ENCODE data around the gene SLC52A3. TPM values are rescaled to one million over a fixed set of nuclear protein-coding genes. Genes with fewer than 3 reads are reported as not detected.
A peak's percentile ranks its signal among the peaks of the same experiment; 100 is the strongest.

The SLC52A3 gene
- polyA plus RNA-seq (0.55 to 1.1 TPM (median 0.84 TPM) in 3 replicates), polyA minus RNA-seq (0.69 to 3.8 TPM (median 1.2 TPM) in 3 replicates)
- polyA plus RNA-seq (2011; ENCODE audit: low read depth), result not detected
- 0.38 and 0.69 TPM in 2 replicates for polyA plus RNA-seq (2011; cell fraction: cytosol; rRNA removed)
- 2.1 and 2.6 TPM in 2 replicates for polyA plus RNA-seq (2011; cell fraction: nucleus; rRNA removed)
- polyA plus RNA-seq (2012; ENCODE audit: low replicate concordance), result 0.51 and 1.7 TPM in 2 replicates
- 1.3 TPM for polyA minus RNA-seq (2011; cell fraction: cytosol; rRNA and poly(A)+ RNA removed)
- 1.8 and 2.0 TPM in 2 replicates for polyA minus RNA-seq (2011; cell fraction: nucleus; rRNA and poly(A)+ RNA removed)

DNA sequence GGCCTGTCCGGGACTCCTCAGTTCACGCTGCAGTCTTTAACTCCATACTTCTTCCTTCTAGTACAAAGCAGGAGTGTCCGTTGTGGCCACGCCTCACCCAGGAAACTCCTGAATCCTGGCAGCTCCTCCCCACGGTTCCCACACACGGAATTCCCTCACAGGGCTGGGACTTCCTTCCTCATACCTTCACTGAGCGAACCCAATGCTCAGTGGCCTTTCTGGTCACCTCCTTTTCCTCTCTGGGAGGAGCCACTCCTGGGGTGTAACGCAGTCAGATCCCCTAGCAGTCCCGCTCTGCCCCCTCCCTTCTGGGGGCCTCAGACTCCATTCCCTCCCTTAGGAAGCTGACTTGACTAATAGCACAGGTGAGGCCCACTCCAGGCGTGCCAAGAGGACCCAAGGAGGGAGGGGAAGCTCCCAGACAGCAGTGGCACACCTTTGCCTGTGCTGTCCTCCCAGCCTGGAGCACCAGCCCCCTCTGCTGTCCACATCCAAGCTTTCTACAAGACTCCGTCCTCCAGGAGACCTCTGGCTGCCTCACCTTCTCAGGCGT is at the start of gene SLC52A3:
Gene SLC52A3 (minus strand): TSS at position 75 of the 553 bp plus-strand sequence. CDS start 2,726 bp downstream, outside the sequence.
- no peaks in the 10 kb centered on the region for H3K27me3 ChIP-seq (ENCODE audit: control insufficient read depth, extremely low read depth, insufficient read depth, low read length)
- peak within 1 kb of the TSS; percentile 45 for H3K27ac ChIP-seq (ENCODE audit: control insufficient read depth, insufficient read depth, low read length)
- peak within 1 kb of the TSS; percentile 65 for H3K9ac ChIP-seq (ENCODE audit: control insufficient read depth, extremely low read depth, insufficient read depth, low read length)
- peak within 1 kb of the TSS; percentile 86 for H2AFZ ChIP-seq (ENCODE audit: control insufficient read depth, low read length)
- H3K4me1 ChIP-seq (ENCODE audit: control insufficient read depth, extremely low read depth, insufficient read depth, low read length), result peaks cover 2% of the 10 kb centered on the region
- FAIRE-seq, result peak; percentile 75
- DNase-seq (ENCODE audit: low read depth, low spot score), result no peak
- H3K4me3 ChIP-seq (ENCODE audit: control insufficient read depth in 2 of 3, extremely low read depth in 1 of 3, insufficient read depth in 2 of 3, low read depth in 1 of 3, low read length in 3 of 3), result peak within 1 kb of the TSS; percentile 23 to 68 (median 60)
- H3K36me3 ChIP-seq (ENCODE audit: control insufficient read depth in 2 of 2, extremely low read depth in 1 of 2, insufficient read depth in 2 of 2, low read length in 2 of 2), result no peaks in the 10 kb centered on the region
- dilution Hi-C loops (cut with MboI; ENCODE audit: extremely low pct_ligation_motif_present, low sequenced_read_pairs), result no loop called here
- peak within 1 kb of the TSS; percentile 78 for H3K4me2 ChIP-seq (ENCODE audit: control insufficient read depth, extremely low read depth, insufficient read depth, low read depth, low read length)
- TF ChIP-seq EZH2 (IDR thresholded peaks at IDR 0.05; ENCODE audit: low read length), result no peak
- TF ChIP-seq, protein P1, sequence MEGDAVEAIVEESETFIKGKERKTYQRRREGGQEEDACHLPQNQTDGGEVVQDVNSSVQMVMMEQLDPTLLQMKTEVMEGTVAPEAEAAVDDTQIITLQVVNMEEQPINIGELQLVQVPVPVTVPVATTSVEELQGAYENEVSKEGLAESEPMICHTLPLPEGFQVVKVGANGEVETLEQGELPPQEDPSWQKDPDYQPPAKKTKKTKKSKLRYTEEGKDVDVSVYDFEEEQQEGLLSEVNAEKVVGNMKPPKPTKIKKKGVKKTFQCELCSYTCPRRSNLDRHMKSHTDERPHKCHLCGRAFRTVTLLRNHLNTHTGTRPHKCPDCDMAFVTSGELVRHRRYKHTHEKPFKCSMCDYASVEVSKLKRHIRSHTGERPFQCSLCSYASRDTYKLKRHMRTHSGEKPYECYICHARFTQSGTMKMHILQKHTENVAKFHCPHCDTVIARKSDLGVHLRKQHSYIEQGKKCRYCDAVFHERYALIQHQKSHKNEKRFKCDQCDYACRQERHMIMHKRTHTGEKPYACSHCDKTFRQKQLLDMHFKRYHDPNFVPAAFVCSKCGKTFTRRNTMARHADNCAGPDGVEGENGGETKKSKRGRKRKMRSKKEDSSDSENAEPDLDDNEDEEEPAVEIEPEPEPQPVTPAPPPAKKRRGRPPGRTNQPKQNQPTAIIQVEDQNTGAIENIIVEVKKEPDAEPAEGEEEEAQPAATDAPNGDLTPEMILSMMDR (optimal IDR thresholded peaks at IDR 0.05 in 1 of 3, IDR thresholded peaks at IDR 0.05 in 1 of 3, conservative IDR thresholded peaks at IDR 0.05 in 1 of 3; ENCODE audit: extremely low read depth in 1 of 3, insufficient read depth in 2 of 3, low read length in 3 of 3), result peak; percentile 50 to 89 (median 61)
- H3K9me3 ChIP-seq (ENCODE audit: control insufficient read depth, low read depth, low read length), result no peaks in the 10 kb centered on the region
- no peaks in the 10 kb centered on the region for H4K20me1 ChIP-seq (ENCODE audit: control insufficient read depth, extremely low read depth, insufficient read depth, low read length)
- no peaks in the 10 kb centered on the region for H3K79me2 ChIP-seq (ENCODE audit: control insufficient read depth, insufficient read depth, low read length)
- no peaks in the 10 kb centered on the region for H3K9me1 ChIP-seq (ENCODE audit: control insufficient read depth, extremely low read depth, insufficient read depth, low read length)

DNA sequence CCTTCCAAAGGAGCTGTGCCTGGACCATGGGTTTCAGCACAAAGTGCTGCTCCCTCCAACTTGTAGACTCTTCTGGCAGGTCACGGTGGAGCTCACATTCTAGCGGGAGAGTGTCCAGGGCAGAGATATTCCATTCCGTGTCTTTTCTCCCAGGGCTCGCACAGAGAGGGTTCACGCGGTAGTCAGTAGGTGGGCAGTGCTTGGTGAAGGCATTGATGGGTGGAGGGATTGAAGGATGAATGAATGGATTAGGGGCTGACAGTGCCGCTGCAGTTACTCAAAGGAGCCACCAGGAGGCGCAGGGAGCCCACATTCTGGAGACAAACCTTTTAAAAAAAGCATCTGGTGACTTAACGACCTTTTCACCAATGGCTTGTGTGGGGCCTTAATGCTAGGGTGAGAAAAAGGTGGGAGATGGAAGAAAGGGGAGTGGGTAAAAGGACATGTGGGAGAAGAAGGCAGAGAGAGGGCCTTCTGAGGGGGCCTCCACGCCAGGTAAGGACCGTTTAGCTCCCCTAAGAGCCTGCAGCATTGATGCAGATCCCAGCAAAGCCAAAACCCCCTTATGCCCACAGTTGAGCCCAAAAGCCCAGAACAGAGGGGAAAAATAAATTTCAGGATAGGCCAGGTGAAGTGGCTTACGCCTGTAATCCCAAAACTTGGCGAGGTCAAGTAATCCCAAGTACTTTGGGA is 47.8 kb upstream of the SLC52A3 start:
- Histone ChIP-seq H3K27ac (ENCODE audit: control insufficient read depth, insufficient read depth, low read length) (no peak overlapping the region), H3K4me3 (ENCODE audit: control insufficient read depth in 2 of 3, extremely low read depth in 1 of 3, insufficient read depth in 2 of 3, low read depth in 1 of 3, low read length in 3 of 3) (no peak overlapping the region), H3K4me1 (ENCODE audit: control insufficient read depth, extremely low read depth, insufficient read depth, low read length) (no peaks in the 10 kb centered on the region), H3K9me1 (ENCODE audit: control insufficient read depth, extremely low read depth, insufficient read depth, low read length) (no peaks in the 10 kb centered on the region), H3K27me3 (ENCODE audit: control insufficient read depth, extremely low read depth, insufficient read depth, low read length) (peaks cover 9% of the 10 kb centered on the region), H2AFZ (ENCODE audit: control insufficient read depth, low read length) (no peak overlapping the region), H3K9ac (ENCODE audit: control insufficient read depth, extremely low read depth, insufficient read depth, low read length) (no peak overlapping the region), H3K36me3 (ENCODE audit: control insufficient read depth in 2 of 2, extremely low read depth in 1 of 2, insufficient read depth in 2 of 2, low read length in 2 of 2) (no peaks in the 10 kb centered on the region), H3K4me2 (ENCODE audit: control insufficient read depth, extremely low read depth, insufficient read depth, low read depth, low read length) (no peak overlapping the region), H4K20me1 (ENCODE audit: control insufficient read depth, extremely low read depth, insufficient read depth, low read length) (no peaks in the 10 kb centered on the region), H3K9me3 (ENCODE audit: control insufficient read depth, low read depth, low read length) (no peaks in the 10 kb centered on the region), H3K79me2 (ENCODE audit: control insufficient read depth, insufficient read depth, low read length) (no peaks in the 10 kb centered on the region)
- no peak for TF ChIP-seq EZH2 (IDR thresholded peaks at IDR 0.05; ENCODE audit: low read length)
- TF ChIP-seq, protein P1 (optimal IDR thresholded peaks at IDR 0.05 in 1 of 3, IDR thresholded peaks at IDR 0.05 in 1 of 3, conservative IDR thresholded peaks at IDR 0.05 in 1 of 3; ENCODE audit: extremely low read depth in 1 of 3, insufficient read depth in 2 of 3, low read length in 3 of 3), result peak; percentile 96 to 99 (median 96)
- FAIRE-seq (peak; percentile 64), DNase-seq (ENCODE audit: low read depth, low spot score) (no peak)
- dilution Hi-C loops (cut with MboI; ENCODE audit: extremely low pct_ligation_motif_present, low sequenced_read_pairs), result no loop called here
